ENCODE measurements around the gene KLRB1. TPM values are rescaled to one million over a fixed set of nuclear protein-coding genes. Genes with fewer than 3 reads are reported as not detected.
"Not testable (repeated sequence)": the region's sequence is repeated elsewhere in the genome, so short reads cannot be mapped to it uniquely, and the experiment has no call there.

Gene KLRB1
- total RNA-seq, 2 experiments from 2014 or later: 4.7 to 4.9 TPM

GRCh38 chr12:9626821-9627220, 19.1 kb upstream of the KLRB1 start:
- Mint-ChIP-seq H3K4me3 (no peak overlapping the region), H3K36me3 (ENCODE audit: low read depth) (peaks cover 16% of the 10 kb centered on the region), H3K4me1 (ENCODE audit: low read depth) (peaks cover 17% of the 10 kb centered on the region), H3K27me3 (no peaks in the 10 kb centered on the region), H3K27ac (no peak overlapping the region), H3K9me3 (peaks cover 22% of the 10 kb centered on the region)
- intact Hi-C loops (cut with micrococcal nuclease): loop anchor here (10.0 kb wide), 1 partner anchor 292 kb away; no protein-coding TSS in a partner anchor
- peak; percentile 42 for ATAC-seq
- no peak for DNase-seq
- no peak for TF ChIP-seq CTCF (IDR thresholded peaks at IDR 0.05)
- CTCF ChIA-PET: interaction anchor here (1.1 to 1.5 kb wide), 2 partner anchors 82 to 295 kb away, joined by 3 read pairs; no protein-coding TSS in a partner anchor
- POLR2A ChIA-PET: no interaction called here

DNA sequence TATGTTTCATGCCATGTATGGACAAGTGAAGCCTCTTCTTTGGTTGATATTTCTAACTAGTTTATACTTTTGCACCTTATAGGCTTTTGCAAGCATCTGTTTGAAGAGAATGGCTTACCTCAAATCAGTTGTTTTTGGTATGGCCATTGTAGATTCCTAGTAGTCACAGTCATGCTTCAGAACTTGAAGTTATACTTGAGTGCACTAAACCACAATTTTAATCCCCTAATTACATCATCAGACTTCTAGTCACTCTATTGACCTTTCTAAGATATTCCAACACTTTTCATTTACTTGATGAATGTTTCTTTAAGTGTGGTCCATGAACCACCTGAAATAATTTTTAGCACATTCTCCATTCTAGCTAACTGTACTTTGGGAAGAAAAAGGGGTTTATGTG, 18.6 kb upstream of the KLRB1 start:
- no peak for TF ChIP-seq CTCF (IDR thresholded peaks at IDR 0.05)
- no peak overlapping the region for H3K27ac Mint-ChIP-seq
- intact Hi-C loops (cut with micrococcal nuclease): loop anchor here (10.0 kb wide), 1 partner anchor 291 kb away; no protein-coding TSS in a partner anchor
- CTCF ChIA-PET: interaction anchor here (1.1 to 2.9 kb wide), 3 partner anchors 8 to 295 kb away, joined by 3 to 17 read pairs (median 3); no protein-coding TSS in a partner anchor
- DNase-seq: no peak
- POLR2A ChIA-PET: no interaction called here
- peaks cover 17% of the 10 kb centered on the region for H3K36me3 Mint-ChIP-seq (ENCODE audit: low read depth)
- peaks cover 17% of the 10 kb centered on the region for H3K4me1 Mint-ChIP-seq (ENCODE audit: low read depth)
- peaks cover 22% of the 10 kb centered on the region for H3K9me3 Mint-ChIP-seq
- H3K4me3 Mint-ChIP-seq: no peak overlapping the region
- no peaks in the 10 kb centered on the region for H3K27me3 Mint-ChIP-seq
- no peak for ATAC-seq

- ChIA-PET CTCF (interaction anchor here (2.9 kb wide), 1 partner anchor 10 kb away, joined by 17 read pairs; no protein-coding TSS in a partner anchor), POLR2A (no interaction called here)
- H3K4me3 Mint-ChIP-seq: no peak overlapping the region
- no peak for DNase-seq
- H3K36me3 Mint-ChIP-seq (ENCODE audit: low read depth): peaks cover 17% of the 10 kb centered on the region
- no peak for TF ChIP-seq CTCF (IDR thresholded peaks at IDR 0.05)
- peaks cover 14% of the 10 kb centered on the region for H3K4me1 Mint-ChIP-seq (ENCODE audit: low read depth)
- no peak overlapping the region for H3K27ac Mint-ChIP-seq
- peaks cover 22% of the 10 kb centered on the region for H3K9me3 Mint-ChIP-seq
- no peaks in the 10 kb centered on the region for H3K27me3 Mint-ChIP-seq
- ATAC-seq: no peak
- intact Hi-C loops (cut with micrococcal nuclease): loop anchor here (10.0 kb wide), 1 partner anchor 290 kb away; no protein-coding TSS in a partner anchor
Measured at GRCh38 chr12:9625019-9625418, 17.3 kb upstream of the KLRB1 start.

DNA sequence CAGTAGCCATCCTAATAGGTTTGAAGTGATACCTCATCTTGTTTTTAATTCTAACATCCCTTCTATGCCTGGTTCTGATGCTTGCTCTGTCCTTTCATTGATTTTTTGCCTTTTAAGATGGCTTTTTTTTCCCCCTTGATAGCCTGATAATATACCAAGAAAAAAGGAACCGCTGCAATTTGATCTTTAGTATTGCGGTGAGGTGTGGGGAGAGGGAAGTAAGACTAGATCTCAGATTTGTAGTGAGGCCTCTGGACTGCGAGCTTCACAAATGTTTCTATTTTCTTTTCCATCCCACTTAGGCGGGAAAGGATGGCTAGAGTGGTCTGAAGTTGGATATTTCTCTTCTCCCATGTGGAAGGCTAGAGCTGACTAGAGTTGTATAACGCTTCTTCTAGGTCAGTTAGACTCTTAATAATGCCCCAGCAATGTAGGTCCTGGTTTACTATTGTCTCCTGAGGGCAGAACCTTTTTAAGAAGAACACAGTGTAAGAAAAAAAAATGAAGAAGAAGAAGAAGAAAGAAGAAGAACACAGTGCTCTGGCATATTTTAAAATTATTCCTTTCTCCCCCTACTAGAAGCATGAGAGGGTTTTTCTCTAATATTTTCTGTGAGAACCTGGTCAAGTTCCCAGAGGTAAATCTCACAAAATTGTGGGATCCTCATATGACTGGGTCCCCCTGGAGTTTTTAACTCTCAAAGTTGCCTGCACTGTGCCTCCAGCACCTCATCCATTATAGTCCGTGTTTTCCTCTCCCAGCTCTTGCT, 11.9 kb upstream of the KLRB1 start:
- no peak for DNase-seq
- POLR2A ChIA-PET: no interaction called here
- H3K36me3 Mint-ChIP-seq (ENCODE audit: low read depth): peaks cover 6% of the 10 kb centered on the region
- H3K4me3 Mint-ChIP-seq: no peak overlapping the region
- CTCF ChIA-PET: interaction anchor here (2.2 kb wide), 1 partner anchor 14 kb away, joined by 5 read pairs; no protein-coding TSS in a partner anchor
- no peak overlapping the region for H3K27ac Mint-ChIP-seq
- peaks cover 29% of the 10 kb centered on the region for H3K4me1 Mint-ChIP-seq (ENCODE audit: low read depth)
- no peak for ATAC-seq
- intact Hi-C loops (cut with micrococcal nuclease): loop anchor here (10.0 kb wide), 1 partner anchor 285 kb away; no protein-coding TSS in a partner anchor
- TF ChIP-seq CTCF (IDR thresholded peaks at IDR 0.05): no peak
- H3K9me3 Mint-ChIP-seq: peaks cover 10% of the 10 kb centered on the region
- no peaks in the 10 kb centered on the region for H3K27me3 Mint-ChIP-seq

GRCh38 chr12:9618906-9619305, 11.2 kb upstream of the KLRB1 start:
- ATAC-seq; H3K36me3 Mint-ChIP-seq (ENCODE audit: low read depth); POLR2A ChIA-PET; H3K9me3 Mint-ChIP-seq; H3K27me3 Mint-ChIP-seq; DNase-seq; CTCF ChIA-PET; H3K4me3 Mint-ChIP-seq; intact Hi-C loops (cut with micrococcal nuclease): not testable (repeated sequence)
- Mint-ChIP-seq H3K4me1 (ENCODE audit: low read depth) (peaks cover 36% of the 10 kb centered on the region), H3K27ac (peak overlapping the region; percentile 45)

Measured in activated CD8-positive, alpha-beta T cell treated with anti-CD3 and anti-CD28 coated beads for 36 hours (primary cell).